GM12801 (cell line): ENCODE results near the gene CAPS.

Experiments
- CTCF ChIP-seq: IDR thresholded peaks from one replicate; pipeline ENCODE4 v1.5.1; 2011; ENCODE audit warnings: control low read depth; ENCODE audit not compliant: insufficient read length; ENCODE audit errors: extremely low read depth

The CAPS gene

GRCh38 chr19:5895890-5896289 is 18.2 kb upstream of the CAPS start:
- TF ChIP-seq CTCF: no peak

GRCh38 chr19:5896365-5897076 is 17.5 kb upstream of the CAPS start:
- no peak for TF ChIP-seq CTCF

- TF ChIP-seq CTCF: no peak
Observed at GRCh38 chr19:5897189-5897969, 16.7 kb upstream of the CAPS start.

- TF ChIP-seq CTCF: no peak
Observed at GRCh38 chr19:5899728-5900526, 14.1 kb upstream of the CAPS start.

GRCh38 chr19:5900976-5901375 is 13.1 kb upstream of the CAPS start:
- TF ChIP-seq CTCF: no peak

- no peak for TF ChIP-seq CTCF
Observed at GRCh38 chr19:5903056-5903623, 10.9 kb upstream of the CAPS start.
